NCI-H2171 treated with DMSO at 0.1 percent for 48 hours (cell line): ENCODE results near the gene CACTIN.

Experiments used
- DNase-seq: peaks from one replicate; lab custom pipeline; 2025; lab: John Stamatoyannopoulos, UW

CACTIN gene

GRCh38 chr19:3609779-3610719 lies 16.5 kb downstream of the CACTIN start:
- no peak for DNase-seq

DNA sequence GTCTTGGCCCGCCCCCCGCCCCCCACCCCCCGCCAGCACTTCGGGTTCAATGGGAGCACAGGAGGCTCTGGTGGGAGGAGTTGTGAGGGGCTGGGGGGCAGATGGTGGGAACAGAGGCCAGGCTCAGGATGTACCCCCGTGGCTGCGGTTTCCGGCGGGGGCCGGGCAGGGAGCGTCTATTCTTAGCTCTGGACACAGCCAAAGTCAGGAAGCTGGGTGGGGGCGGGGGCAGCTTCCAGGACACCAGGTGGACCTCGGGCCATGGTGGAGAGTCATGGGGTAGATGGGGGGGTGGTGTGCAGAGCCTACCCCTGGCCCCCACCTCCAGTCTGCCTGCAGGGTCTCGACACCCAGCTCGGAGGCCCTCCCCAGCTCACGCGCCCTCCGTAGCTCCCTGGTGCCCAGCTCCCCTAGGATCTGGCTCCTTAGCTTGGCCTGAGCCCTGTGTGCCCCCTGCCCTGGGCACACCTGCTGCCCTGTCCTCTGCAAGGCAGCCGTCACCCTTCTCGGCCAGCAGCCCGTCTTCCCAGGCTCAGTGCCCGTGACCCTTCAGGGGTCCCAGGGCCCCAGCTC lies 17.8 kb downstream of the CACTIN start:
- no peak for DNase-seq

GRCh38 chr19:3608079-3608641 lies 18.4 kb downstream of the CACTIN start:
- no peak for DNase-seq

DNA sequence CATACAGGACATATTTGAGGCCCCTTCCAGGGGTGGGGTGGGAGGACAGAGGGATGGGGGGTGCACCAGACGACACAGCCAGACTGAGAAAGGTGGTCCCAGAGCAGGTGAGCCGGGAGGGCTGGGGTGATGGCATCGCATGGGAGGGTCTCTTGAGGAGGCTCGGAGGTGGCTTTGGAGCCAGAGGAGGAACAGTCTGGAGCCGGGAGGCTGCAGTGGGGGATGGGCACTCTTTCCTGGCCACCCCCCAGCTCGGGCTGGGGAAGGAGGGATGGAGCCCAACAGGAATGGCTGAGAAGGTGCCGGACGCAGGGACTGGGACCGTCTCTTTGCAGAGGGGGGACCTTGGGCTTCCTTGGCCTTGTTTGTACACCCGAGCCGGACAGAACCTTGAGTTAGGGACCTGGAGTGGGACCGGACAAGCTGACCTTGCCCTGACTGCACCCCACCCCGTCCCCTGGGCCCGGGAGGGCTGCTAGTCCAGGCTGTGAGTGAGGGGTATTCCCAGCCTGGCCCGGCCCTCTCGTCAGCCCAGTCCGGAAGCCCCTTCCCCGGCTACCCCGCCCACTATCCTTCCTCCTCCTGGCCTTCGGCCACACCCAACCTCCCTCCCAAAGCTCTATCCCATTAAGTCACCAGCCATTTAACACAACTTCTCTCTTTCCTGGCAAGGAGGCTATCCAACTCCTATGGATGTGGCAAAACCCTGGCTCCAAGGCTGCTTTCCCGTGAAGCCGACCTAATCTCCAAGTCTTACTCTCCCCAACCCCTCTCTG lies 19.1 kb downstream of the CACTIN start:
- DNase-seq = no peak

DNA sequence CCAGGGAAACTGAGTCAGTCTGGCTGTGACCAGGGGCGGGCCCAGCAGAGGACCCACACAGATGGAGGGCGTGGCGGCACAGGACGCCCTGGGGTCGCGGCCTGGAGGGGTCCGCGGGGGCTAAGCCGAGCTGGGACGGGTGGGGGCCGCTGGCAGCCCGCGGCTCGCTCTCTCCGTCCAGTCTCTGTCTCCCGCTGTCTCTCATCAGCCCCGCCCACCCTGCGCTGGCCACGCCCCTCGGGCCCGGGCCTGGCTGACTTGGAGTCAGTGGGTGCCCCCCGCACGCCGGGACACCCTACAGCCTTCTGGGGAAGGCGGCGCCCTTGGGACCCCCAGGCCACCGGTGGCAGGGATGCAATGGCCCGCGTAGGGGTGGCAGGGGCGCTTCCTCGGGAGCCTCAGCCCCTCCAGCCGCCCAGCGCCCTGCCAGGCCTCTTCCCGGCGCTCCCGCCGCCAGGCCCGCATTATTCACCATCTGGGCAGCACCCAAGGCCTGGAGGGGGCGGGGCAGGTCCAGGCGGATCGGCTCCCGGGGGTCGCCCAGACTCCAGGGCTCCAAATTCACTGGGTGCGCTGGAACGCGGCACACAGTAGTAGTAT lies 19.8 kb downstream of the CACTIN start, which contains the start of gene TBXA2R:
TBXA2R (minus strand) TSS at position 186 of the 600 bp plus-strand sequence. CDS start 6,241 bp downstream, outside the sequence.
- peak; percentile 35 for DNase-seq

GRCh38 chr19:3606174-3606689 lies 20.4 kb downstream of the CACTIN start:
- DNase-seq = peak; percentile 16

DNA sequence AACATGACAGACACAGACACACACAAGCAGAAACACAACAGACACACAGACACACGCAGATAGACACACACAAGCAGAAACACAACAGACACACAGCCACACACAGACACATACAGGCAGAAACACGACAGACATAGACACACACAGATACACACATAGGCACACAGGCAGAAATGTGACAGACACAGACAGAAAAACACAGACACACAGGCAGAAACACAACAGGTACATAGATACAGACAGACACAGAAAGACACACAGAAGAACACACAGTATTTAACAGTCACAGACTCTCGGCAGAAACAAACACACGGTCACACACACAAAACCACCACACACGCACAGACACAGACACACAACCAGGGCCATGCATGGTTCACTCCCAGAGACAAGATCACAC lies 20.8 kb downstream of the CACTIN start:
- peak; percentile 30 for DNase-seq

DNA sequence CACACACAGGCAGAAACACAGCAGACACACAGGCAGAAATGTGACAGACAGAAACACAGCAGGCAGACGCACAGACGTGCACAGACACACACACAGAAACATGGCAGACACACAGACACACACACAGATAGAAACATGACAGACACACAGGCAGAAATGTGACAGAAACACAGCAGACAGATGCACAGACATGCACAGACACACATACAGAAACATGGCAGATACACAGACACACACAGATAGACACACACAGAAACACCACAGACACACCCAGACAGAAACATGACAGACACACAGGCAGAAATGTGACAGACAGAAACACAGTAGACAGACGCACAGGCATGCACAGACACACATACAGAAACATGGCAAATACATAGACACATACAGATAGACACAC lies 21.2 kb downstream of the CACTIN start:
- no peak for DNase-seq

DNA sequence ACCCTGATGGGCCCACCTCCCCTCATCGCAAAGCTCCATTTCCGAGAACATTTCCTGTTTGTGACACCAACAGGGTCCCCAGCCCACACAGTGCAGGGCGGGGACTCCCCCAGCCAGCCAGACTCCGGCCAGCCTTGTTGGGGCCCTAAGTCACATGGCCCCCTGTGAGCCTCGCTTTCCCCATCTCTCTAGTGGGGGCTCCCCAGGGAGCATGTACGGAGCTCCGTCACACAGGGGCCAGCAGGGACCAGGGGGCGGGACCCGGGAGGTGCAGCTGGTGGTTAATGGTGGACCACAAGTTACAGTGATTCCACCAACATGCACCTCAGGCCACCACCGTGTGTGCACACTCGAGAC lies 21.6 kb downstream of the CACTIN start:
- no peak for DNase-seq

- no peak for DNase-seq
Observed at GRCh38 chr19:3604227-3604986, 22.2 kb downstream of the CACTIN start.

DNA sequence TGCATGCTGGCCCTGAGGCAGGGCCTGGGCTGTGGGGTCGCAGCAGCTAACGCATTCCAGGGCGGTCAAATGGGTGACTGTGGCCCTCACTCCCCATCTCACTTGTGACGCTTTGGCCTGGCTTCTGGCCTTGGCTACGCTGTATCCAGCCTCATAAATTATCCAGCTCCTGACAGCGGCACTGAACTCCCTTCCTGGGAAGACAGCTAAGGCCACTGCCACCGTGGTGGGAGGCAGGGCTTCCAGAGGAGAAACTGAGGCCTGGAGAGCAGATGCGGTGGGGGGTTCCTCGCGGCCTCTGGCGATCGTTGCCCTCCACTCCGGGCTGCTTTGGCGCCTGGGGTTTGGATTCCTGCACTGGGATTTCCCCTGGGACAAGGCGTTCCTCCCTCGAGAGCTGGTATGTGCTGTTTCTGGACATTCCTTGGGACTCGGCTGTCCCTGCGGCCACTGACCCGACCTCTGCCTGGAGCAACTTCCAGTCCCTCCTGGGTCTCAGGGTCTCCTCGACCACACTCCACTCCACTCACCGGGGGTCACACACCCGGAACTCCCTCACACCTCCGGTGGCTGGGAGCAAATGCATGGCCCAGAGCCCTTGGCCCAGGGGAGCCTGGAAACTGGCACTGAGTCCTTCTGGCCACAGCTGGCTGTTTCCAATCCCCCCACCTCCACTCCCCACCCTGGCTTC lies 23.3 kb downstream of the CACTIN start:
- no peak for DNase-seq

- no peak for DNase-seq
Observed at GRCh38 chr19:3601021-3601420, 25.6 kb downstream of the CACTIN start.

DNA sequence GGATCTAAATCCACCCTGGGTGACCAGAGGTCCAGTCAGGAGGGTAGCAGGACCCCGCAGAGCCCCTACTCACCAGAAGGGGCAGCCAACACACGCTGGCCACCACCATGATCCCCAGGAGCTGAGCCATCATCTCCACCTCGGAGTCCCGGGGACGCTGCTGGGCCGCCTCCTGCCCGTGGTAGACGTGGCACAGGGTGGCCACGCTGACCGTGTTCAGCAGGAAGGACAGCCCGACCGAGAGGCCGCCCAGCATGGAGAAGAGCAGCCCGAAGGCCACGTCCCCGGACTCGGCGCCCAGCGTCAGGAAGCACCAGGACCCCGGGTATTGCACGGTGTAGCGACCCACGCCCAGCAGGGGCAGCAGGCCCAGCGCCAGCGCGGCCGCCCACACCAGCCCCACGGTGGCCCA lies 26.8 kb downstream of the CACTIN start:
- no peak for DNase-seq

DNA sequence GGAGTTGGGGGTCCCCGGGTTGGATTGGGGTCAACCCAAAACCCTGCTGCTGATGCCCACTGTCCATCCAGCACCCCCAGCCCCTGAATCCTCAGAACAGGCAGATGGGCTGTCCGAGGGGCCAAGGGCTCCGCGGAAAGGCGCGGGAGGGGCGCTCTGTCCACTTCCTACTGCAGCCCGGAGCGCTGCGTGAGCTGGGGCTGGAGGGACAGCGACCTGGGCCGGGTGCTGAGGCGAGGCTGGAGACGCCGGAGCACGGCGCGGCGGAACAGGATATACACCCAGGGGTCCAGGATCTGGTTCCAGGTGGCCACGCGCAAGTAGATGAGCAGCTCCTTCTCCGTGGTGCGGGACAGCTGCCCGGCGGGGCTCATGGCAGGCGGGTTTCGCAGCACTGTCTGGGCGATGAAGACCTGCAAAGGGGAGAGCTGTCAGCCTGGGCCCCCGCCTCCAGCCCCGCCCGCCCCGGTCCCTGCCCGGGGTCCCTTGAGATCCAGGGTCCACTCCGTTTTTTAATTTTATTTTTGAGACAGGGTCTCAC lies 31.0 kb downstream of the CACTIN start:
- DNase-seq = no peak

DNA sequence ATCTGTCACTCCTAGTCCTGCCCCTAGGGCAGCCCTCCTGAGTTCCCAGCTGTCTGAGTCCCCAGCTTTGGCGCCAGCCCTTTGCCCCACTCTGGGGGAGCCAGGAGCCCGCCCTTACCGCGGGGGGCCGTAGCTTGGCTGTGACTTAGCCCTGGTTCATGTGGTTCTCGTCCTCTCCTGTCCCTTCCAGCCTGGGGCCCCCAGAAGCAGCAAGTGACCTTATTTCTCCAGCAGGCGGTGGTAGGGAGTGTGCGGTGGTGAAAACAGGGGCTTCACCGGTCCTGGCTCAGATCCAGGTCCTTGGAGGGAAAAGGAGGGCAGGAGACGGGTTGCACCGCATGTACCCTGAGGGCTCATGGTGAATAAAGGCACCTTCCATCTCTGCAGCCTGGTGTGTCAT lies 33.4 kb downstream of the CACTIN start:
- DNase-seq = no peak

DNA sequence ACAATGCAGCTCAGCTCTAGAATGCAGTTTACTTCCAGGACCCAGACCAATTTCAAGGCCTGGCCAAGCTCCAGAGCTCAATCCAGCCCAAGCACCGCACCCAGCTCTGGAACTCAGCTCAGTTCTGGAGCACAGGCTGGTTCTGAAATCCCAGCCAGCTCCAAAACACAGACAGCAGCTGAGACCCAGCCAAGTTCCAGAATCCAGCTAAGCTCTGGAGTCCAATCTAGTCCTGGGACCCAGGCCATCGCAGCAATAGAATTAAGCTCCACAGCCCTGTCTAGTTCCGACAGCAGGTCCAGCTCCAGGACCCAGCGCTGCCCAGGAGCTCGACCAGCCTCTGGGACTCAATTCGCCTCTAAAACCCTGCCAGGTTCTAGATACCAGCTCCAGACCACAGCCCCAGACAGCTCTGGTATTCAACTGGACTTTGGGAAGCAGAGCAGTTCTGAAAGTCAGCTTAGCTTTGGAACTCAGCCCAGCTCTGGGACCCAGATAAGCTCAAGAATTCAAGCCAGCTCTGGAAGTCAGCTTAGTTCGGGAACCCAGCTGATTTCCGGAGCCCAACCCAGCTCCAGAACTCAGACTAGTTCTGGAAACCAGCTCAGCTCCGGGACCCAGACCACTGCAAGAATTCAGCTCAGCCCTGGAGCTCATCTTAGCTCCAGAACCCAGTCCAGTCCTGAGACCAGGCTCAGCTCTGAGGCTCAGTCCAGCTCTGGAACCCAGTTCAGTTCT lies 34.5 kb downstream of the CACTIN start:
- no peak for DNase-seq

DNA sequence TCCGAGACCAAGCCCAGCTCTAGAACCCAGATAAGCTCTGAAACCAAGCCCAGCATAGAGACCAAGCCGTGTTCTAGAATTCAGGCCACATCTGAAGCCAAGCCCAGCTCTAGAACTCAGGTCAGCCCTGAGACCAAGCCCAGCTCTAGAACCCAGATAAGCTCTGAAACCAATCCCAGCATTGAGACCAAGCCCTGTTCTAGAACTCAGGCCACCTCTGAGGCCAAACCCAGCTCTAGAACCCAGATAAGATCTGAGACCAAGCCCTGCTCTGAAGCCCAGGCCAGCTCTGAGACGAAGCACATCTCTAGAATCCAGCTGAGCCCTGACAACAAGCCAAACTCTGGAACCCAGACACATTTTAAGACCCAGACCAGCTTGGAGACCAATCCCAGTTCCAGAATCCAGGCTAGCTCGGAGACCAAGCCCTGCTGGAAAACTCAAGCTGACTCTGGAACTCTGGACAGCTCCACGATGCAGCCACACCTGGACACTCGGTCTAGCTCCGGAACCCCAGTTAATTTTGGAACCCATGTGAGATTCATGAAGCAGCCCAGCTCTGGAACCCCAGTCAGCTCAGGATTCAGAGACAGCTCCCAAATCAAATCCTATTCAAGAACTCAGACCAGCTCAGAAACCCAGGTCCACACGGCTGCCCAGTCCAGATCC lies 35.5 kb downstream of the CACTIN start:
- no peak for DNase-seq

DNA sequence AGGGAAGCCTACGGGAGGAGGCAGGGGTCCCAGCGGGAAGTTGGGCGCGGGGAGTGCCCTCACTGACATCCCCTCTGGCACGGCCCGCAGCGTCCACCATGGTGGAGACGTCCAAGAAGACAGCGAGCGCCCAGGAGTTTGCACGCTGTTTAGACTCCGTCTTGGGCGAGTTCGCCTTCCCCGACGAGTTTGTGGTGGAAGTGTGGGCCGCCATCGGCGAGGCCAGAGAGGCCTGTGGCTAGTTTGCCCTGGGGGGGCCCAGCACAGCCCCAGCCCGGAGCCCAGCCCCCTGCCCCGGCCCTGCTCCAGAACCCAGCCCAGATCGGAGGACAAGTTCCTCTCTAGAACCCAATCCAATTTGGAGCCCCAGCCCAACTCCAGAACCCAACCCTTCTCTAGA lies 36.6 kb downstream of the CACTIN start:
- DNase-seq = no peak

DNA sequence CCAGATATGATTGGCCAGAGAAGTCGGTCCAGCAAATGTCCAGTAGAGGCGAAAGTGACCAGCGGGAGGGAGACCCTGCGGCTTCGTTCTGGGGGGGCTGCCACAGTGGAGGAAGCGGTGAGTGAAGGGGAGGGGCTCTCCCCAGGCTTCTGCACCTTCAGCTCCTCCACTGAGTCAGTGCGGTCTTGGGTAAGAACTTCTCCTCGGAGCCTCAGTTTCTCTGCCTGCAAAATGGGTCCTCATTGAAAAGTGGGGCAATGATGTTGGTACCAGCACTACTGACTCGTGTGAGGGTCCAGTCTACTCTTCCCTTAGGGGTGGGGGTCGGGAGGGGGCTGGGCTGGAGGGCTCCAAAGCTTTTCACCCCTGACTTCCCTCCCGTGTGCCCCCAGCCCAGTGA lies 37.2 kb downstream of the CACTIN start:
- DNase-seq = no peak
